GM12878 (cell line): Measurements from ENCODE around the gene FLVCR2. TPM values are rescaled to one million over a fixed set of nuclear protein-coding genes. Genes with fewer than 3 reads are reported as not detected.
A peak's percentile ranks its signal among the peaks of the same experiment; 100 is the strongest.

ENCODE experiments used
- BHLHE40 ChIP-seq, 2 experiments: fragments of 450-650 bp in 1 of 2; IDR thresholded peaks; 2 replicates each; pipeline ENCODE4 v1.6.1; 2011 to 2017; ENCODE audit warnings: low read depth in 2 of 2, borderline replicate concordance in 1 of 2, improper control_type of control experiment in 1 of 2, low read length in 1 of 2, mild to moderate bottlenecking in 1 of 2
- CREM ChIP-seq: IDR thresholded peaks from 2 replicates; pipeline ENCODE4 v1.6.1; 2014; ENCODE audit warnings: antibody characterized with exemption, low read depth
- EP300 ChIP-seq, 2 experiments: fragments of 150-350 bp in 1 of 2; IDR thresholded peaks; 2 replicates each; pipeline ENCODE4 v1.6.1; 2011 to 2012; ENCODE audit warnings: low read depth in 2 of 2, low read length in 2 of 2, borderline replicate concordance in 1 of 2, improper control_type of control experiment in 1 of 2, inconsistent platforms in 1 of 2; ENCODE audit not compliant: control insufficient read depth in 1 of 2
- FOXM1 ChIP-seq: IDR thresholded peaks from 2 replicates; pipeline ENCODE4 v1.6.1; 2012; ENCODE audit warnings: low read depth, mild to moderate bottlenecking, inconsistent platforms, low read length, moderate library complexity
- GABPA ChIP-seq: IDR thresholded peaks from 2 replicates; pipeline ENCODE4 v1.6.1; 2014; ENCODE audit warnings: antibody characterized with exemption, low read depth, mild to moderate bottlenecking, inconsistent platforms
- IKZF2 ChIP-seq, 2 experiments: fragments of 450-650 bp; IDR thresholded peaks; 2 replicates each; pipeline ENCODE4 v1.6.1; 2017; ENCODE audit warnings: mild to moderate bottlenecking in 2 of 2, moderate library complexity in 2 of 2
- MEF2B ChIP-seq: fragments of 450-650 bp; IDR thresholded peaks from 2 replicates; pipeline ENCODE4 v1.6.1; 2018; ENCODE audit warnings: mild to moderate bottlenecking, moderate library complexity; ENCODE audit not compliant: partially characterized antibody, poor library complexity, severe bottlenecking
- NFYA ChIP-seq: IDR thresholded peaks from 2 replicates; pipeline ENCODE4 v1.6.1; 2011; ENCODE audit warnings: low read depth, mild to moderate bottlenecking, low read length, improper control_type of control experiment, borderline replicate concordance
- PAX5 ChIP-seq: IDR thresholded peaks from 2 replicates; pipeline ENCODE4 v1.6.1; 2011; ENCODE audit warnings: low read depth, low read length, borderline replicate concordance
- PML ChIP-seq: IDR thresholded peaks from 2 replicates; pipeline ENCODE4 v1.6.1; 2012; ENCODE audit warnings: low read length, inconsistent platforms
- RAD51 ChIP-seq: fragments of 450-650 bp; IDR thresholded peaks from 2 replicates; pipeline ENCODE4 v1.6.1; 2016; ENCODE audit warnings: moderate library complexity, mild to moderate bottlenecking, inconsistent platforms
- RFX5 ChIP-seq: IDR thresholded peaks from 2 replicates; pipeline ENCODE4 v1.6.1; 2011; ENCODE audit warnings: low read depth, low read length, improper control_type of control experiment
- SIN3A ChIP-seq: IDR thresholded peaks from 2 replicates; pipeline ENCODE4 v1.6.1; 2012; ENCODE audit warnings: low read depth, low read length, improper control_type of control experiment
- SMAD1 ChIP-seq: fragments of 450-650 bp; IDR thresholded peaks from 2 replicates; pipeline ENCODE4 v1.6.1; 2018; ENCODE audit warnings: mild to moderate bottlenecking, low read depth; ENCODE audit not compliant: partially characterized antibody
- SMC3 ChIP-seq: IDR thresholded peaks from 2 replicates; pipeline ENCODE4 v1.6.1; 2011; ENCODE audit warnings: low read length, improper control_type of control experiment, borderline replicate concordance
- SREBF1 ChIP-seq: IDR thresholded peaks from 2 replicates; pipeline ENCODE4 v1.6.1; 2012; ENCODE audit warnings: mild to moderate bottlenecking, low read length
- TARDBP ChIP-seq: IDR thresholded peaks from 2 replicates; pipeline ENCODE4 v1.6.1; 2016; ENCODE audit warnings: borderline replicate concordance
- TCF7 ChIP-seq: IDR thresholded peaks from 2 replicates; pipeline ENCODE4 v1.6.1; 2014; ENCODE audit warnings: antibody characterized with exemption, borderline replicate concordance
- ZBED1 ChIP-seq: IDR thresholded peaks from 2 replicates; pipeline ENCODE4 v1.6.1; 2016; ENCODE audit warnings: borderline replicate concordance
- polyA plus RNA-seq, 11 experiments: library from polyadenylated mRNA; depleted of rRNA in 4 of 11; unstranded in 6 of 11; stranded (reverse) in 5 of 11; fragments of >200 nt; fragmentation: Nextera tagmentation in 4 of 11; fragmentation: Illumina TruSeq in 1 of 11; extraction: Ambion mirVana in 4 of 11; extraction: Trizol in 1 of 11; gene quantifications; 1 replicate in 1 of 11; 2 replicates in 10 of 11; pipeline versions ENCODE4 v1.2.1 to v1.2.3, GENCODE V29; 2011 to 2016; ENCODE audit warnings: inconsistent platforms in 2 of 11, missing spikeins in 2 of 11, low read depth in 1 of 11
- total RNA-seq, 4 experiments: library from RNA; depleted of rRNA in 3 of 4; stranded (reverse); fragments of >200 nt in 3 of 4; fragmentation: Illumina TruSeq in 1 of 4; extraction: Trizol in 1 of 4; gene quantifications; 2 replicates each; pipeline versions ENCODE4 v1.2.1 to v1.2.3, GENCODE V29; 2013 to 2021
- TF ChIP-seq, protein P1 (sequence below): IDR thresholded peaks from 2 replicates; pipeline ENCODE4 v1.6.1; 2012; ENCODE audit warnings: low read length, inconsistent platforms
- TF ChIP-seq, protein P2 (sequence below): fragments of 450-650 bp; IDR thresholded peaks from 2 replicates; pipeline ENCODE4 v1.6.1; 2018; ENCODE audit warnings: borderline replicate concordance, mild to moderate bottlenecking; ENCODE audit not compliant: partially characterized antibody
- TF ChIP-seq, protein P3 (sequence below): fragments of 450-650 bp; conservative IDR thresholded peaks from 2 replicates; pipeline ENCODE4 v1.6.1; 2017; ENCODE audit warnings: mild to moderate bottlenecking, moderate library complexity
- TF ChIP-seq, protein P4 (sequence below): fragments of 450-650 bp; IDR thresholded peaks from 2 replicates; pipeline ENCODE4 v1.6.1; 2018; ENCODE audit warnings: mild to moderate bottlenecking, low read depth, moderate library complexity; ENCODE audit not compliant: partially characterized antibody

FLVCR2 gene
- total and polyA plus RNA-seq, 10 of the 15 experiments (the other 5 are each of a cell fraction or from before 2014, with no cell fraction given): 0.24 to 3.7 (median 1.6) TPM

DNA sequence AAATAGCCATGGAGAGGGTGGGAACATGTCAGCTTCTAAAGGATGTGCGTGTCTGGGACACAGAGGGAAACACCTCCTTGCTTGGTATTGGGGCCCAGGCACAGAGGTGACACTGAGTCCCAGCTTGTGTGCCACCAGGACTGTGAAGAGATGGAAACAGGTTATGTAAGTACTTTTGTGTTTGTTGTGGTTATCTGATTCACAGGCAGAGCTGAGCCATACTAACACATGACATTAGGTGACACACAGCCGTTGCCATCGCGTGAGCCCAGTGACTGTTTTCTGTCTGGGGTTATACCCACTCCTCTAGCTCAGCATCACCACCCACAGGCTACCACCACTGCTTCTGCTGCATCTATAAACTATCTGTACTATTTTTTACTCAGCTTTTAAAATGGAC lies 12.1 kb upstream of the FLVCR2 start (continued):
- TF ChIP-seq, protein P1, sequence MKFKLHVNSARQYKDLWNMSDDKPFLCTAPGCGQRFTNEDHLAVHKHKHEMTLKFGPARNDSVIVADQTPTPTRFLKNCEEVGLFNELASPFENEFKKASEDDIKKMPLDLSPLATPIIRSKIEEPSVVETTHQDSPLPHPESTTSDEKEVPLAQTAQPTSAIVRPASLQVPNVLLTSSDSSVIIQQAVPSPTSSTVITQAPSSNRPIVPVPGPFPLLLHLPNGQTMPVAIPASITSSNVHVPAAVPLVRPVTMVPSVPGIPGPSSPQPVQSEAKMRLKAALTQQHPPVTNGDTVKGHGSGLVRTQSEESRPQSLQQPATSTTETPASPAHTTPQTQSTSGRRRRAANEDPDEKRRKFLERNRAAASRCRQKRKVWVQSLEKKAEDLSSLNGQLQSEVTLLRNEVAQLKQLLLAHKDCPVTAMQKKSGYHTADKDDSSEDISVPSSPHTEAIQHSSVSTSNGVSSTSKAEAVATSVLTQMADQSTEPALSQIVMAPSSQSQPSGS: no peak
- TF ChIP-seq CREM: 0 out of 2 replicates have a peak, but pooled peaks have one; percentile 36
- TF ChIP-seq FOXM1: no peak
- TF ChIP-seq RFX5: peak; percentile 21; the same call in 1 of the 2 replicates
- TF ChIP-seq SMAD1: no peak
- TF ChIP-seq RAD51: peak; percentile 46; the same call in 1 of the 2 replicates
- TF ChIP-seq, protein P2, sequence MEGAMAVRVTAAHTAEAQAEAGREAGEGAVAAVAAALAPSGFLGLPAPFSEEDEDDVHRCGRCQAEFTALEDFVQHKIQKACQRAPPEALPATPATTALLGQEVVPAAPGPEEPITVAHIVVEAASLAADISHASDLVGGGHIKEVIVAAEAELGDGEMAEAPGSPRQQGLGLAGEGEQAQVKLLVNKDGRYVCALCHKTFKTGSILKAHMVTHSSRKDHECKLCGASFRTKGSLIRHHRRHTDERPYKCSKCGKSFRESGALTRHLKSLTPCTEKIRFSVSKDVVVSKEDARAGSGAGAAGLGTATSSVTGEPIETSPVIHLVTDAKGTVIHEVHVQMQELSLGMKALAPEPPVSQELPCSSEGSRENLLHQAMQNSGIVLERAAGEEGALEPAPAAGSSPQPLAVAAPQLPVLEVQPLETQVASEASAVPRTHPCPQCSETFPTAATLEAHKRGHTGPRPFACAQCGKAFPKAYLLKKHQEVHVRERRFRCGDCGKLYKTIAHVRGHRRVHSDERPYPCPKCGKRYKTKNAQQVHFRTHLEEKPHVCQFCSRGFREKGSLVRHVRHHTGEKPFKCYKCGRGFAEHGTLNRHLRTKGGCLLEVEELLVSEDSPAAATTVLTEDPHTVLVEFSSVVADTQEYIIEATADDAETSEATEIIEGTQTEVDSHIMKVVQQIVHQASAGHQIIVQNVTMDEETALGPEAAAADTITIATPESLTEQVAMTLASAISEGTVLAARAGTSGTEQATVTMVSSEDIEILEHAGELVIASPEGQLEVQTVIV: no peak
- no peak for TF ChIP-seq ZBED1
- no peak for TF ChIP-seq SMC3
- TF ChIP-seq MEF2B: peak; percentile 13
- no peak for TF ChIP-seq SREBF1
- no peak for TF ChIP-seq TCF7
- peak; percentile 37 to 44; a peak in 1 of 4 replicates for TF ChIP-seq IKZF2 (IDR thresholded peaks at IDR 0.05)
- TF ChIP-seq, protein P3, sequence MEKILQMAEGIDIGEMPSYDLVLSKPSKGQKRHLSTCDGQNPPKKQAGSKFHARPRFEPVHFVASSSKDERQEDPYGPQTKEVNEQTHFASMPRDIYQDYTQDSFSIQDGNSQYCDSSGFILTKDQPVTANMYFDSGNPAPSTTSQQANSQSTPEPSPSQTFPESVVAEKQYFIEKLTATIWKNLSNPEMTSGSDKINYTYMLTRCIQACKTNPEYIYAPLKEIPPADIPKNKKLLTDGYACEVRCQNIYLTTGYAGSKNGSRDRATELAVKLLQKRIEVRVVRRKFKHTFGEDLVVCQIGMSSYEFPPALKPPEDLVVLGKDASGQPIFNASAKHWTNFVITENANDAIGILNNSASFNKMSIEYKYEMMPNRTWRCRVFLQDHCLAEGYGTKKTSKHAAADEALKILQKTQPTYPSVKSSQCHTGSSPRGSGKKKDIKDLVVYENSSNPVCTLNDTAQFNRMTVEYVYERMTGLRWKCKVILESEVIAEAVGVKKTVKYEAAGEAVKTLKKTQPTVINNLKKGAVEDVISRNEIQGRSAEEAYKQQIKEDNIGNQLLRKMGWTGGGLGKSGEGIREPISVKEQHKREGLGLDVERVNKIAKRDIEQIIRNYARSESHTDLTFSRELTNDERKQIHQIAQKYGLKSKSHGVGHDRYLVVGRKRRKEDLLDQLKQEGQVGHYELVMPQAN: no peak
- TF ChIP-seq BHLHE40 (IDR thresholded peaks at IDR 0.05; ENCODE audit: borderline replicate concordance in 1 of 2, low read depth in 2 of 2, low read length in 1 of 2): peak; percentile 82 to 92; a peak in 3 of 4 replicates
- TF ChIP-seq PAX5: no peak
- TF ChIP-seq PML: no peak
- no peak for TF ChIP-seq NFYA
- no peak for TF ChIP-seq GABPA
- TF ChIP-seq SIN3A: no peak
- peak in 1 of 2 experiments; percentile 56; a peak in 2 of 4 replicates for TF ChIP-seq EP300 (IDR thresholded peaks at IDR 0.05; ENCODE audit: borderline replicate concordance in 1 of 2, control insufficient read depth in 1 of 2, low read depth in 2 of 2, low read length in 2 of 2)
- TF ChIP-seq, protein P4, sequence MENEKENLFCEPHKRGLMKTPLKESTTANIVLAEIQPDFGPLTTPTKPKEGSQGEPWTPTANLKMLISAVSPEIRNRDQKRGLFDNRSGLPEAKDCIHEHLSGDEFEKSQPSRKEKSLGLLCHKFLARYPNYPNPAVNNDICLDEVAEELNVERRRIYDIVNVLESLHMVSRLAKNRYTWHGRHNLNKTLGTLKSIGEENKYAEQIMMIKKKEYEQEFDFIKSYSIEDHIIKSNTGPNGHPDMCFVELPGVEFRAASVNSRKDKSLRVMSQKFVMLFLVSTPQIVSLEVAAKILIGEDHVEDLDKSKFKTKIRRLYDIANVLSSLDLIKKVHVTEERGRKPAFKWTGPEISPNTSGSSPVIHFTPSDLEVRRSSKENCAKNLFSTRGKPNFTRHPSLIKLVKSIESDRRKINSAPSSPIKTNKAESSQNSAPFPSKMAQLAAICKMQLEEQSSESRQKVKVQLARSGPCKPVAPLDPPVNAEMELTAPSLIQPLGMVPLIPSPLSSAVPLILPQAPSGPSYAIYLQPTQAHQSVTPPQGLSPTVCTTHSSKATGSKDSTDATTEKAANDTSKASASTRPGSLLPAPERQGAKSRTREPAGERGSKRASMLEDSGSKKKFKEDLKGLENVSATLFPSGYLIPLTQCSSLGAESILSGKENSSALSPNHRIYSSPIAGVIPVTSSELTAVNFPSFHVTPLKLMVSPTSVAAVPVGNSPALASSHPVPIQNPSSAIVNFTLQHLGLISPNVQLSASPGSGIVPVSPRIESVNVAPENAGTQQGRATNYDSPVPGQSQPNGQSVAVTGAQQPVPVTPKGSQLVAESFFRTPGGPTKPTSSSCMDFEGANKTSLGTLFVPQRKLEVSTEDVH: no peak
- no peak for TF ChIP-seq TARDBP
